Measurements from ENCODE around the gene SETBP1.

SETBP1 gene

DNA sequence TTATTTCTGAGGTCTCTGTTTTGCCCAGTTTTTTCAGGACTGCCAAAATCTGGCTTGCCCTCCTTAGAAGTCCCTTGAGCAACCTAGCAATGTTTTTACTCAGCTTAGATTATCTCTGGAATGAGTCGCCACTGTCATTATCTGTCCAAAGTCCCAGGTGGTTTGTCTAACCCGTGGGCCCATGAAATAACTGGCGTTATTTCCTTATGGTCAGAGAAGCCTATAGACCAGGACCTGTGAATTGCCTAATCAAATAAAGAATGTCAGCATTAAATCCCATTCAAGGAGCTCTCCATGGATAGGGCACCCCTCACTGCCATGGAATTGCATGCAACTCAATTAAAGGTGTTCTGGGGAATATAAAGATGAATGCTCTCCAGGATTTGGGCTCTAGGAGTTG, 373.9 kb downstream of the SETBP1 start:
- in situ Hi-C loops (cut with MboI; ENCODE audit: low sequenced_read_pairs) = no loop called here

DNA sequence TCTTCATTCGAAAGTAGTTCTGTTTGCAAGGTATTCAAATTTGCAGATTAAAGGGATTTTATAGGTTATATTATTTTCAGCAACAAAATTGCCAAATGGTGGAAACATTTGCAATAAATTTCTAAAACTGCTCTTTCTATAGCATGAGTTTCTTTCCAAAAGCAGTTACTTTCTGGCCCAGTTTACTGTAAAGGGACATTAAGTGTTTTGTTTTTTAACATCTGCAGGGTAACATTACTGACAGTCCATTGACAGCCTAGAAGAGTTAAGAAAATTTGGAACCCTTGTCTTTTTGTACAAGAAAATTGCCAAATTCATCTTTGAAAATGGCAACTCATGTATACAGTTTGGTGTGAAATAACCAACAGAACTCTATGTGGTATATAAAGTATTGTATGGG, 375.1 kb downstream of the SETBP1 start:
- in situ Hi-C loops (cut with MboI; ENCODE audit: low sequenced_read_pairs) = no loop called here

DNA sequence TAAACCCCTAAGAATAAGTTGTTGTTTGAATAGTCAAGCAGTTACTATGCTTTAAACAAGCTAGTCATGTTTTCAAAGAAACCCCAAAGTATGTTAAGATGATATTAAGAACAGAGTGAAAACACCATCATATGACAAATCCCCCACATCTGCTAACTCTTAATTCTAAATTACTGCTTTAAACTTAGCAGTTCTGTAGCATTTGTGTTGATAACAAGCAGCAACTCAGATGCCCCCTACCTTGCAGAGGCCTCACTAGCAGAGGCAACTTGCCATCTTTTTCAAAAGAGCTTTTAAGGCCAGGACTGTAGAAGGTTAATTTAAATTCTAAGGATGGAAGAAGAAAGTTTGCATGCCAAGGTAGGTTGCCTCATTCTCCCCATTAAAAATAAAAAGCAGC, 376.2 kb downstream of the SETBP1 start:
- in situ Hi-C loops (cut with MboI; ENCODE audit: low sequenced_read_pairs) = no loop called here

DNA sequence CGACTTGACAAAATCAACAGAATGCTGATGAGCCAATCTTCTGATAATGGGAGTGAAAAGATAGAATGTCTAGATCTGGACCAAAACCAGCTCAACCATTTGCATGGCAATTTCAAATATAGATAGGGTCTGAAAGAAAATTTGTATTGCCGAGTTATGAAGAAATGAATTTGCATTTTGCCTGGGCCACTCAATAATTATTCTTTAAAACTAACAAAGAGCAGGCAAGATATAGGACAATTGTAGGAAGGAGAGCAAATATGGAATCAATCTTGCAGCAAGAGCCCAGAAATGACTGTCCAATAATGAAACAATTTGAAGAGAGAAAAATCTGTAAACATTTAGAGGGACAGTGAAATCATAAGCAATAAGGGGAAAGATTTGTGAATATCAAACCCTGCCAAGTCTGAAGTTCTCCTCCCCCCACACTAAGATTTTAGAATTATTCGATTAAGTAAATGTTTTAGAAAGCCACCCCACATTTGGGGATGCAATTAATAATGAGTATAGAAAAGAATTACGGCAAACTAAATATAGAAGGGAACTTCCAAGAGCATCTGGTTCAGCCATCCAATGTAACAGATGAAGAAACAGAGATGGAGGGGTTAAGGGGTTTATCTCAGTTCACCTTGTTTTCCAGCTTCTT, 377.4 kb downstream of the SETBP1 start:
- in situ Hi-C loops (cut with MboI; ENCODE audit: low sequenced_read_pairs) = no loop called here

DNA sequence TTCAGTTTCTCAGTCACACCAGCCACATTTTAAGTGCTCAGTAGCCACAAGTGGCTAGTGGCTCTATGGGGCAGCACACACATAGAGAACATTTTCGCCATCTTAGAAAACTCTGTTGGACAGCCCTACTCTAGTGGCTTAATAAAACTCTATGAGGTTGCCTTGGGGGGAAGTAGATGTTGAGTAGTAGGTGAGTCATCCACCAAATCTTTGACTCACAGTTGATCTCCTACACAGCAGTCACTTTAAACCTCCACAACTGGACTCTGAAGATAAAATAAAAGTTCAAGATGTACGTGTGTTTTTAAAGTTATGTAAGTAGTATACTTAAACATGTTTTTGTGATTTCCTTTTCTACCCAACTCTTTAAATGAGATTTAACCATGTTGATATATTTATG, 379.0 kb downstream of the SETBP1 start:
- in situ Hi-C loops (cut with MboI; ENCODE audit: low sequenced_read_pairs) = no loop called here

DNA sequence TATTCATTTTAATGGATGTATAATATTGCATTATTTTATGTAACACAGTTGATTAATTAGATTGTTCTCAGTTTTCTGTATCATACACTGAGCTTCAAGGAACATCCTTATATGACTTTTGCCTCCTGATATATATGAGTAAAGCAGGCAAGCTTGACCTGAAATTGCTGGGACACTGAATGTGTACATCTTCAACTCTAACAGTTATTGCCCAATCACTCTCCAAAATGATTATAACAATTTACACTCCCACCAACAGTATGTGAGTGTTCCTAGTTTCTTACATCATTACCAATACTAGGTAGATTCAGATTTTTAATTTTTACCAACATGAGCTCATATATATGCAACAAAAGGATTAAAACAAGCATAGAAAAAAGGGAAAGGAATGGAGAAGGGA, 379.4 kb downstream of the SETBP1 start:
- in situ Hi-C loops (cut with MboI; ENCODE audit: low sequenced_read_pairs) = no loop called here

DNA sequence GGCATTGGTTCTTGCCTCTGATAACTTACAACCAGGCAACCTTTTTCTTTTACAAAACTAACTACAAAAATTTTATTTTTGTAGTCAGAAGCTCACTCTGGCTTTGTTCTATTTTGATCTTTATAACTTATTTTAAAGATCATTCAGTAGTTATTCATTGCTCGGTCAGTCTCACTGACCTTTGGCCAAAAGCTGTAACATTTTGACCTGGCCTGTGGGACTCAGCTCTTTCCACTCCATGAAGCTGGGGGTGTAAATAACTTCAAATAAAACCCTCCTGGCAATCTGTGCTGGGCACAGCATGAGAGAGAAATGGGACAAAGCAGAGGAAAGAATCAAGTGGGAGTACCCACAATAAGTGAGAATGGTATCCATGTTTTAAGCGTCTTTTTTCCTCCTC, 380.7 kb downstream of the SETBP1 start:
- in situ Hi-C loops (cut with MboI; ENCODE audit: low sequenced_read_pairs) = no loop called here

DNA sequence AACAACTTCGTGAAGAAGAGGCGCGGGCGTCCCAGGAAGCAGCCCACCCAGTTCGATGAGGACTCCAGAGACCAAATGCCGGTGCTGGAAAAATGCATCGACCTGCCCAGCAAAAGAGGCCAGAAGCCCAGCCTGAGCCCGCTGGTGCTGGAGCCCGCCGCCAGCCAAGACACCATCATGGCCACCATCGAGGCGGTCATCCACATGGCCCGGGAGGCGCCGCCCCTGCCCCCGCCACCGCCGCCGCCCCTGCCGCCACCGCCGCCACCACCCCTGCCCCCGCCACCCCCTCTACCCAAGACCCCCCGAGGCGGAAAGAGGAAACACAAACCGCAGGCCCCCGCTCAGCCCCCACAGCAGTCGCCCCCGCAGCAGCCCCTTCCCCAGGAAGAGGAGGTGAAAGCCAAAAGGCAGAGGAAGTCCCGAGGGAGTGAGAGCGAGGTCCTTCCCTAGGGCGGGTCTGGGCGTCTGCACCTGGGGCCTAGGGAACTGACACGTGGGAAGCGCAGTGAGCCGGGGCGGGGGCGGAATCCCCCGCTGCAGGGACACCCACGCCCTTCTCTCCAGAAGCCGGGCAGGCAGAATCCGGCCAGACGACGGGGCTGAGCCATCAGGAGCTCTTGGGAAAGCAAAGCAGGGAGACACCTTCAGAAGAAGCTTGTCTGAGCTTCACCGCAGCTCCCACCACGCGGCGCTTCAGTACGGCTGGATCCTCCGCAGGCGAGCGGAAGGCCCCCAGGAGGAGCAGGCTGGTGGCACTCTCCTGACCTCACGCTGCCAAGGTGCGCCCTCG, 382.8 kb downstream of the SETBP1 start:
- in situ Hi-C loops (cut with MboI; ENCODE audit: low sequenced_read_pairs) = no loop called here

DNA sequence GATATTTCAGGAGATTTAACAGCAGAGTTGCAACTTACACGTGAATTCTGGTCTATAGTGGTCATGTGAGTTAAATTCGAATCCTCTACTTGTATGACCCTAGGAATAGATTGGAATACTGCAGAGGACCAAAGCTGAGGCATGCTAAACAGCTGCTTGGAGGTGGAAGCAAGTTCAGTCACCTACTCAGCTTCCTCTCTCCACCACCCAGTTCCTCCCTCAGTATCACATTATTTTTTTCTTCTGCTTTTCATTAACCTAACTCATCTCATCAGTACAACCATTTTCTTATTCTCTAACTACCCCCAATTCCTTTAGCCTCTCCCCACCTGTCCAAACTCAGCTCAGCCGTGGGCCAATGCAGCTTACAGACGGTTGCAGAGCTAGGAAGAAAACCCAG, 385.5 kb downstream of the SETBP1 start:
- in situ Hi-C loops (cut with MboI; ENCODE audit: low sequenced_read_pairs) = no loop called here

DNA sequence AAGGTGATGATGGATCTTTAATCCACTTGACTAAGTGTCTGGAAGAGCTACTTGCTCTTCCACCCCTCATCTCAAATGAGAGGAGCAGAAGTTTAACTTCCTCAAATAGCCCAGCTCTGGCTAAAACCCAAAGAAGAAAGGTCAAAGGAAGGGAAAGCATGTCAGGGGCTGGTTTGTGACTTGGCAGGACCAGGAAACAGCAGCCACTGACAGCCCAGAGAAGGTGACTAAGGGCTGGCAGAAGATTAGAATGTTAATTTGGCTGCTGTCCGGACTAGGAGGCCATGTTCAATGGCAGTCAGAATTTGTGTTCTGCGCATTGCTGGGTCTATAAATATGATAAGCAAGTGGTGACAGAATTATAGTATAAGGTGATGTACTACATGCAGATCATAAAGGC, 386.2 kb downstream of the SETBP1 start:
- in situ Hi-C loops (cut with MboI; ENCODE audit: low sequenced_read_pairs) = no loop called here

DNA sequence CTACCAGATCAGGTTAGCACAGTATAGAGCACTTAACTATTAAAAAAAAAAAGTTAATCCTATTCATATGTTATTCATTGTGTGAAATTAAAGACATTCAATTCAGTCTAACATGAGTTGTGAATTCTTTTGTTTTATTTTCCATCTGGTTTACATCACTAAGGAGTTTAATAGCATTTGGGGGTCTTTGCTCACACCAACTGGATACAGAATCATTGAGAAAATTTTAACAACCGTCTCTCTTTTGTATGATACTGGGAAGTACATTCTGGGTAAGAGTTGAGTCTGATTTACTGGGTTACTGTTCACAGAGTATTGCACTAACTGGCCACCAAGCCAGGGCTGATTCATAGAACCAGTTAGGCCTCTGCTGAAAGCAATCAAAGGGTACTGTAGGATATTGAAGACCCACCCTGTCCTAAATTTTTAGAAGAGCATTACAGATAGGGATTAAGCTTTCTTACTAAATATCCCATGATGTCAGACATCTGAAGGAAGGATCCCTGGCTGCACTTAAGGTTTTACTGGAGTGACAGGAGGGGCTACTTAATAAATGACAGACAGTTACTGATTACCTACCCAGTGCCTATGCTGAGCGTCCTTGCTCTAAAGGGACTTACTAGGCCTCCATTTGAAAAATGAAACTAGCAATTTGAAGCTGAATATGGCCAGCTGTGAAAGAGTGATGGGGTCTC, 387.9 kb downstream of the SETBP1 start:
- in situ Hi-C loops (cut with MboI; ENCODE audit: low sequenced_read_pairs) = no loop called here

DNA sequence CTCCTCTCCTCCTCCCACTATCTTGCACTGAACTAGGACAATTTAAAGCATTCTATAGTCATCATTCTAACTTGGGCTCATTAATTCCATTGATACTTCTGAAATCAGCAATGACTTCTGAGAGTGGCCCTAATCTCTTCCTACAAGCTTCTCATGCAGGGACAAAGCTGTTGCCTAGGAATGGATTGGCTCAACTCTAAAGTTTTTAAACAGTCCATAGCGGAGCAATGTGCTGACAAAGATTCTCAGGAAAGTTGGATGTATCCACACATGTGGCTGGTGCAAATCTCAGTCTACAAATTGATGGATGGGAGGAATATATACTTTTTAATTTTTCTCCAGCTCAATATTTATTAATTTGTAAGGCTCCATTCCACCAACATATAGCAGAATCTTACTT, 388.9 kb downstream of the SETBP1 start:
- in situ Hi-C loops (cut with MboI; ENCODE audit: low sequenced_read_pairs) = no loop called here

DNA sequence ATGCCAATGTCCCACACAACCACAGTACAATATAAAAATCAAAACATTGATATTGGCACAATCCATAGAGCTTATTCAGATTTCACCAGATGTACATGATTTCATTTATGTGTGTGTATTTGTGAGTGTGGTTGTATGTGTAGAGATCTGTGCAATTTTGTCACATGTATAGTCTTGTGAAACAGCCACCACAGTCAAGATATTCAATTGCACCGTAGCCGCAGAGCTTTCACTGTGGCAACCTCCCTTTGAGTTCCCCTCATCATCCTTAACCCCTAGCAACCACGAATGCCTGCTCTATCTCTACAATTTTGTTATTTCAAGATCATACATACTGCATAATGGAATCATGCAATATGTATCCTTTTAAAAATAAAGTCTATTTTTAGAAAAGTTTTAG, 391.3 kb downstream of the SETBP1 start:
- in situ Hi-C loops (cut with MboI; ENCODE audit: low sequenced_read_pairs) = no loop called here

DNA sequence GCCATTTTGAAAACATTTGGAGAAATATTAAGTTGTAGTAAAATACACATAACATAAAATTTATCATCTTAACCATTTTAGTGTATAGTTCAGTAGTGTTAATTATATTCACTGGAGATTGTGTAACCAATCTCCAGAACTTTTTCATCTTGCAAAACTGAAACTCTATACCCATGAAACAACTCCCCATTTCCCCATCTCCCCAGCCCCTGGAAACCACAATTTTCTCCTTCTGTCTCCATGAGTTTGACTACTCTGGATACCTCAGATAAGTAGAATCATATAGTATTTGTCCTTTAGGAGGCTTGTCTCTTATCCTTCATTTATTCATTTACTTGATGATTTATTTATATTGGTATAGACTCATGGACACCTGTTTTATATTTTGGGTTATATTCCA, 392.9 kb downstream of the SETBP1 start:
- in situ Hi-C loops (cut with MboI; ENCODE audit: low sequenced_read_pairs) = no loop called here

DNA sequence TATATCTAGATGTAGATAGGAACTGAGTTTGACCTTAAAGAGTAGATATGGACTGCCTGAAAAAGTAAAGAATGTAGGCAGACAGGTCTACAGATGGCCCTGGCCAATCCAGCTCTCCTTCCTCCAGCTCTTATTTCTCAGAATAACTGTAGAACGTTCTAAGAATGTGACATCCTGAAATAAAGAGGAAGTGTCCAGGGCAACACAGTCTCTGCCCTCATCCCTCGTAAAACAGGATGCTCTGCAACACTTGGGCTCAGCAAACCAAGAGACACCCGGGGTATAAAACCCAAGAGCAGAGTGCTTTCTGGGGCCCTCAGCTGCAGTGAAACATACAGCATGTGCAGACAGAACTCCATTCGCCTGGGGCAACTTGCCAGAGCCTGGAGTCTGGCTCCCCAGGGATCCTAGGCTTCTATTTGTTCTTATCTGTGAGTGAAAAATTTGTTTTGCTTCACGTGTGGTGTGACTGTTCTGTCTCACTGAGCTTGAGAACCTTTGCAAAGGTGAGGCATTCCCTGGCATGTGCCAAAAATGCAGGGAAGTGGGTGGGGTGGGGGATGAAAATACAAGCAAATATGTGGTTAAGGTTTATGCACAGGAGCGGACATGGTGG, 401.0 kb downstream of the SETBP1 start:
- in situ Hi-C loops (cut with MboI; ENCODE audit: low sequenced_read_pairs) = no loop called here

DNA sequence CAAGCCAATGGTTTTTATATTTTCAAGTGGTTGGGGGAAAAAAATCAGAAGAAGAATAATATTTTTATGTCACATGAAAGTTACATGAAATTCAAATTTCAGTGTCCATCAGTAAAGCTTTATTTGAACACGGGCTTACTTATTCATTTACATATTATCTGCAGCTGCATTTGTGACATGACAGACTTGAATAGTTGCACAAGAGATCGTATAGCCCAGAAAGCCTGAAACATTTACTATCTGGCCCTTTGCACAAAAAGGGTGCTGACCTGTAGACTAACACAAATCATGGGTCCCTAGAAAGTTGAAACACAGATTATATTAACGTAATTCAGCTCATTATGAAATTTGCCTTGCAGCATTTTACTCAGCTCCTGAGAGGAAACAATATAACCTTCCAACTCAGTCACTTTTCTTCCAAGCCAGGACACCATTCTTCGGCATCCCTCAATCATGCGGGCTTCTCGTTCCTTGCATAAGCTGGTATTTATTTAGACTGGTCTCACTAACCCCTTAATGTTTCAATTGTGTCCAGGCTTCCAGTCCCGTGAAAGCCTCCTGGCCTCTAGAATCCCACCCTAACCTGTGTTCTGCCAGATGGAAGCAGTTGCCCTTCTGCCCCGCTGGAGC, 402.7 kb downstream of the SETBP1 start:
- in situ Hi-C loops (cut with MboI; ENCODE audit: low sequenced_read_pairs) = no loop called here

DNA sequence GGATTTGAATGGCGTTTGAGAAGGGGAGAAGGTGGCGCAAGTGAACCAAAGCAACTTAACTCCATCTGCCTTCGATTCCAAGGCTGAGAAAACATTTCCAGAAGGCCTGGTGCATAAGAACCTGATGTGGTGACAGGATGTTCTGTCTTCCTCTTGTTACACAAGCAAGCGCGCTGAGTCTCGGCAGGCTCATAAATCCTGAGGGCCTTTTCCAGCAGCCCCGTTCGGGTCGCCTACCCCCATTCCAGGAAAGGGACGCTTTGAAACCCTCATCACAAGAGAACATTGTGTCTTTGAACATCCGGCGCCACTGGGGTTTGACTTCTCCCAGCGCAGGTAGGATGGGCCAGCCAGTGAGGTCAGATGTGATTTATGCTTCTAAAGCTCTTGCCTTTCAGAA, 403.5 kb downstream of the SETBP1 start:
- in situ Hi-C loops (cut with MboI; ENCODE audit: low sequenced_read_pairs) = no loop called here

DNA sequence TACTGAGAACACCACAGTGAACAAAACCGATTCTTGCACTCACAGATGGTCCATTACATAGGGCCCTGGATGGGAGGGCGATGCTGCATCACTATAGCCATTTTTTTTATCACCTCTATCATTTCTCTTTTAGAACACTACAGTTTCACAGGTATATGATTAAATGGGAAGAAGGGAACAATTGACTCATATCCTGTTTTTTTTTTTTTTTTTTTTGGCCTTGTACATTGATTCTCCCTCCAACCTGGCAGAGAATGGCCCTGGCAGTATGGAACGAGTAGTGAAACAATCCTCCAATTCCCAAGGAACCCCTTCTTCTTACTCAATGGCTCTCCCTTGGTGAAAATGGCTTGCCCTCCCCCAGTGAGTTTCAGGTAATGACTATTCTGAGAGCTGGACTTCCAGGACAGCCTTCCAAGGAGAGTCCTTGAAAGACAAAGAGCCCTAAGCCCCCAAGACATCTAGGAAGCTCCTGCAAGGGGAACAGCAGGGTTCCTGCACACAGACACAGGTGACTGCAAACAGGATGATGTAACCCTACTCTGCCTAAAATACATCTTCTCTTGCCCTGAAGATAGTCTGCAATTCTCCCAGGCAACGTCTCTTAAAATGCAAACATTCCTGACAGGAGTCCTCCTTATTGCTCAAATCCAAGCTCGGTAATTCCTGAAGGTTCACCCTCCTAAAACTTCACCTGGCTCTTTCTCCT, 405.4 kb downstream of the SETBP1 start:
- in situ Hi-C loops (cut with MboI; ENCODE audit: low sequenced_read_pairs) = no loop called here

DNA sequence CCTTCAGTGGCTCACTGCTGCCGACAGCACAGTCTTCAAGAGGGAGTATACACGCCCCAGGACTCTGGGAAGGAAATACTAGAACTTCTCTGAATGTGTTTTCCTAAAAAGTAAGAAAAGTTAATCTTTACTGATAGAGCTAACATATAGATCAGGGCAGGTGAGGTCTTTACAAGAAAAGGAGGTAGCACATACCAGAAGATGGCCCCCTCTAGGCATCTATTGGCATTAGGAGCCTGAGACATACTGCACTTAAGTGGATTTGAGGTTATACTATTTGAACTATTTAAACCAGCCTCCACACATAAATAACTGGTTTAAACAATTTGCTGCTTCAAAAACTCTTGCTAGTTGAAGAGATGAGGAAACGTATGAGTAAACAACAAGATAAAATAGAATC, 406.1 kb downstream of the SETBP1 start:
- in situ Hi-C loops (cut with MboI; ENCODE audit: low sequenced_read_pairs) = no loop called here

DNA sequence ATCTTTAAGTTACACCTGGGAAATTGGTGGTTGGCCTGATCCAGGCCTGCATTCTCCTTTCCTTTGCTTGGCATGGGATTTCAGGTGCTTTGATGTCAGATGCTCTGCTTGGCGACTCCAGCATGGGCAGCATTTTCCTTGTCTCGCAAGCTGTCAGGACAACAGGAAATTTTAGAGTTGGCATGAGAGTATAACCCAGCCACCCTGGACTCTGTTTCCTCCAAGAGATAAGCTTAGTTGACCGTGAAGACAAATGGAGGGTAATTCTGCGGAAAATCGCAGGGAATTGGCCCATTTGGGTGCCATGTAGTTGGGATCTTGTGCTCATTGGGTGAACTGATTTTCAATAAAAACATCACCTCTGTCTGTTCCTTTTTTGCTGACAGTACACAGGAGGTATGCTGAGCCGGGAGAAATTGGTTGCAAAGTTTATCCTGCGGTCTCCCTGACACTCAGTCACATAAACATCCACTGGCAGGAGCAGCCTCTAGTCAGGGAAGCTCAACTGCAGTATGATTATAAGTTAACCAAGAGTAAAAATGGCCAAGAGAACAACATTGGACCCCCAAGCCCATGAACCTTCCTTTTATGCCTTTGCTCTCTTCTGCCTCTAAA, 409.9 kb downstream of the SETBP1 start:
- in situ Hi-C loops (cut with MboI; ENCODE audit: low sequenced_read_pairs) = no loop called here
